Posterior cingulate gyrus (tissue), 11 donors: ENCODE data around the gene PLP2.

Experiments
- DNase-seq, 10 donors: peaks; one replicate each; pipeline versions ENCODE4 v3.0.0 to v3.0.0-alpha.2; 2020 to 2021; ENCODE audit warnings: mixed read lengths in 3 of 10
- intact Hi-C: fragments of 100-400 bp; cut with DNase I; formaldehyde crosslinking; loops from one replicate; pipeline ENCODE4 v1.15.1; 2023

The PLP2 gene

DNA sequence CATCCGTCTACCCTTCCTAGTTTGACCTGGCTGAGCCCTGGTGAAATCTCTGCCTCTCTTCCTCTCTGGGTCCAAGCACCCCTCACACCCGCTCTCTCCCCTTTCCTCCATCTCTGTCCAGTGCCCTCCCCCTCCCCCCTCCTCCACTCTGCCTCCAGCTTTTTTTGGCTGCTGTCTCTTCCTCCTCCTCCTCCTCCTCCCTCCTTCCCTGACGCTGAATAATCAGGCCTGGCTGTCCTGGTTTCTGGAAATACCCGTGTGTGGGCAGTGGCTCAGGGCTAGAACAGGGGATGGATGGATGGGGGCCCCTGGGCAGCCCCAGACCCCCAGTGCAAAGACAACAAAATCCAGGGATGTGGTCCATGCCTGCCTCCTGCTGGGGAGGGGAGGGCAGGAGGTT is 33.0 kb downstream of the PLP2 start:
- peak in 3 of 10 donors; percentile 41 to 89 (median 68) for DNase-seq
- intact Hi-C loops, result no loop called here

DNA sequence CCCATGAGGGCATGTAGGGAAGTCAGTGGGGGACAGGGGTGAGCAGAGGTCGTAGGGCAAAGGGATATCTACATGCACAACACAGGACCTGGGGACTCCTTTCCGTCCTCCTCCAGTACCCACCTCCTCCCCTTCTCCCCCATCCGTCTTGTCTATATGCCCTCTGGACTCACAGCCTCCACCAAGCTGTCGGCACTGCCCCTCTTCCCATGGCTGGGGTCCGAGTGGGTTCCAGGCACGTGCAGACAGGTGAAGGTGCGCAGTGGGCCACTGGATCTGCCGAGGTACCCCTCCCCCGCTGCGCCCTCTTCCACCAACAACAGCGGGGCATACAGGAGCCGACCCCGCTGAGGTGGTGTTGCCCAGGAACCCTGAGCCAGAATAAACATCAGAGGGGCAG is 33.7 kb downstream of the PLP2 start:
- intact Hi-C loops, result no loop called here

DNA sequence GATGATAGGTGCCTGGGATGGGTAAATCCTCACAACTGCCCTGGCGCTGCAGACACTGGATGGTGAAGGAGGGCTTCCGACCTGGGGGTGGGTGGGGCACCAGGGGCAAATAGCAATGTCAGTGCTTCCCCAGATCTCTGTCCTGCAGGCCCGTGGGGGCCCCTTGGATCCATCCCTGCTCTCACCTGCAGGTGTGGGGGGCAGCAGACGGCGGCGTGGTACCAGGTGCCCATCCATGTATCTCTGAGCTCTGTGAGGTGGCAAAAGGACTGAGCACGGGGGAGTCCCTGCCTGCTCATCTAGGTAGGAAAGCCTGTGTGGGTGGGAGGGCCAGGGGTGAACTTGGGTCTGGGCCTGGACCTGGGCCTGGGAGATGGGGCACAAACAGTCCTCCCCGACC is 34.8 kb downstream of the PLP2 start:
- peak in 1 of 10 donors; percentile 16 for DNase-seq
- intact Hi-C loops, result no loop called here

More for the DNA sequence above, 33.7 kb downstream of the PLP2 start:
- peak in 2 of 10 donors; percentile 45 to 66 for DNase-seq

DNA sequence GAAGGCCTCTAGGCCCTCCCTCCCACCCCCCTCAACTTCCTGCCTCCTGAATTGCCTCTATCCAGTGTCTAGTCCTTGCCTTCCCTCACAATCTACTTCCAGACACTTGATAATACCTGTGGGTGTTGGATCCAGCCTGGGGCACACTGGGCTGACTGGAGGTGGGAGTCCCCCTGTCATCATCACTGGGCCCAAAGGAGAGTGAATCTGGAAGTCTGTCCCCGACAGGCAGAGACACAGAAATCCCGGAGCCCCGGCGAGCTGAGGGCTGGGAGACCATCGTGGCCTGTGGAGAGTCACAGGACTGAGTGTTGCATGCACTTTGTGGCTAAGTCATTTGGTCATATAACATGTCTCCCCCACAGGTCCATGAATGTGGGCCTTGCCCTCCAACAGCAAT is 36.7 kb downstream of the PLP2 start:
- intact Hi-C loops, result no loop called here
- peak in 2 of 10 donors; percentile 54 to 66 for DNase-seq

DNA sequence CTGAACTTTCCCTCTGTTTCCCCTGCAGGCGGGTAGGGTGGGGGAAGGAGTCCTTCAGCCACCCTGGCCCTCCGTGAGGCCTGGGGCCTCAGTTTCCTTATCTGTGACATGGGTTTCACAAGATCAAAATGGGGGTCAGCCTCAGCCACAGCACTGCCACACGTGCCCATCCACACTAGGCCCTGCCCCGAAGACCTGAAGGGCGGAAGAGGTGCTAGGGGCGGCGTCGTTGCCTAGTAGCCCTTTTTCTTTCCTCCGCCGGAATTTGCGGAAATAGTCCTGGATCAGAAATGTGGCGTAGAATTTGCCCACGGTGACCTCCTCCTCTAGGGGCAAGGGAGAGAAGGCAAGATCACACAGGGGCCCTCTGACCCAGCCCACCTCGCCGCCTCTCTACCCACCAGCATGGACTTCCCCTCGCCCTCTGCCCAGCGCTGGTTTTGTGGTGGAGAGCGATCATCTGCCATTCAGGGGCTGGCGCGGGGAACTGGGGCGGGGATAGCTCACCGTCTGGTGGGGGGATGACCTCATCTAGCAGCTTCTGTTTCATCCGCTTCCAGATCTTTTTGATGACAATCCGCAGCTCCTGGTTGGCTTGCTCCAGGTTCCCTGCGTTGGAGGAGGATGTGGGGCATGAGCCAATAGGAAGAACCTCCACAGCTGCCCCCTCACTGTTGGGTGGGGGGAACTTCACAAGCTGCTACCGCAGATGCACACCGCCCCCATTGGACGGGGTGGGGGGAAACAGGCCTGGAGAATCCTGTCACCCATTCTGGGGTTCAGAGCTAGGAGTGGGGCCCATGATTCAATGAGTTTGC is 37.9 kb downstream of the PLP2 start:
- intact Hi-C loops, result no loop called here
- peak in 6 of 10 donors; percentile 40 to 90 (median 44) for DNase-seq

DNA sequence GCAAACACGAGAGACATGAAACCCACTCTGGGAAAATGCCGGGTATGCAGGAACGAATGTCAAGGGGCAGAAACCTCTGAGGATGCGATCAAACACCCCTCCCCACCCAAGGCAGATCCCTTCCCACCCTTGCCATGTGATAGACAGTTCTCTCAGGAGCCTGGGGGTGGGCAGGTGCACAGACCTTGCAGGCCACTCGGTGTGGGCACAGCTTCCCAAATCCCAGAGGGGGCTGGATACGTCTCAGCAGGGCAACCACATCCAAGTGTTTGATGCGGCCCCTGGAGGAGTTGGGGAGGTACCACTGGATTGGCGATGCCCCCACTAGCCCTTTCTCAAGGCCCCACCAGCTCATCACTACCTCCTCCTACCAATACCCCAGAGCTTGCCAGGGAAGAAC is 38.7 kb downstream of the PLP2 start:
- intact Hi-C loops, result no loop called here

DNA sequence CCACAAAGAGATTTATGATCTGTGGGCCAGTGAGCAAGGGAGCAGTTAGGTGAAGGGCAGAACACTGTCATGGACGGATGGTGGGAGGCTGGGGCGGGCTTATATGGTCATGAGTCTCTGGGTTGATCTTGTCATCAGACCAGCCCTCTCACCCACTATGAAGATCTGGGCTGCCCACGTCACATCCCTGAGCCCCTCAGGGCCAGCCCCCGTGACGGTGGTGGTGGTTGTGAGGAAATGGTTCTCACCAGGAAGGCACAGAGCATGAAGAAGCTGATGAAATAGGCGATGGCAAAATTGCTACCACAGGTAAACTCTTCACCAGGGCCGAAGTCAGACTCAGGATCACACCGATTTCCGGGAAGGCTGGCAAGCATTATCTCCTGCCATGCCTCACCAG is 39.4 kb downstream of the PLP2 start:
- intact Hi-C loops, result no loop called here
- peak in 1 of 10 donors; percentile 70 for DNase-seq

More for the DNA sequence above, 38.7 kb downstream of the PLP2 start:
- DNase-seq, result peak in 1 of 10 donors; percentile 52

DNA sequence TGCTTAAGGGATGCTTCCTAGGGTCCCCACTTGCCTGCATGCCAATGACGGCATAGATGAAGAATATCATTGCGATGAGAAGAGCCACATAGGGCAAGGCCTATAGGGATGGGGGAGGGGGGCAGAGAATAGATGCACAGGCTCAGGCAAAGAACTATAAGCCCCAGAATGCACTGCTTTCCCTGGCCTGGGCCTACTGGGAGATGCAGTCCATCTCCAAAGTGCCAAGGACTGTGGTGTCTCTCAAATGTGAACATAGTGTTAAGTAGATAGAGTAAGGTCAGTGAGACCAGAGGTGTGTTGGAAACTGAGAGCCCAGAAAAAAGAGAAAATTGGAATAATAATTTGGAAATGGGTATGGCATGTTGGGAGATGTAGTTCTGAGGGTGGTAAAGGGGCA is 40.5 kb downstream of the PLP2 start:
- DNase-seq, result no peak
- intact Hi-C loops, result no loop called here

DNA sequence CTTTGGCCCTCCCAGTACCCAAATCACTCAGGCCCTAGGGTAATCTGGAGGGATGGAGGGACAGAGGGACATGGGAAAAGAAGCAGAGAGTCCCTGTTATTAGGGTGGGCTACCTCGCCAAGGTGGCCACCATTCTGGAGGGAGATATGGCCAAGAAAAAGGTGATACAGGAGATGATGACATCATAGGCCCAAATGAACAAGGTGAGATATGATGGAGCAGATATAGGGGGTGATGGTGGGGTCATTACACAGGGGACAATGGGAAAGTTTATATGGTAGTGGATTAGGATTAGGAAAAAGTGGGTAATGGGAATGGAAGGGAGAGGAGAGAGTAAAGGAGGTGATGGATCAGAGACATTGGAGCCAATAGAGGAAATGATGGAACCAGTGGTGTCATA is 41.2 kb downstream of the PLP2 start:
- intact Hi-C loops, result no loop called here
- DNase-seq, result no peak

DNA sequence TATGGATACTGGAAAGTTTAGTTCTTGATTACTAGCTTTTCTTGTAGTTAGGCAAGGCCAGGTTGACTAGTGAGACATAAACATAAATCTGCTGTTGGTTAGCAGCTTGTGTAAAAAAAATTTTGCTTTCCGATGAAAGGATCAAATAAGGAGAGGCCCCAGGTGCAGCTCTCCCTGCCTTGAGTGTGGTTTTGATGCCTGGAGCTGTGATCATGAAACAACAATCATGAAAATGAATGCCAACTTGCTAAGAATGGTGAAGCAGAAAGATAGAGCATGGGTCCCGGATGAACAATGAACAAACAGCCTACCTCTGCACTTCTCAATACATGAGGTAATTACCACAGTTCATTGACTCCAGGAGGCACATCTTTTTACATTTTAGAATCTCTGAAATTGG is 42.7 kb downstream of the PLP2 start:
- no peak for DNase-seq
- intact Hi-C loops, result no loop called here

DNA sequence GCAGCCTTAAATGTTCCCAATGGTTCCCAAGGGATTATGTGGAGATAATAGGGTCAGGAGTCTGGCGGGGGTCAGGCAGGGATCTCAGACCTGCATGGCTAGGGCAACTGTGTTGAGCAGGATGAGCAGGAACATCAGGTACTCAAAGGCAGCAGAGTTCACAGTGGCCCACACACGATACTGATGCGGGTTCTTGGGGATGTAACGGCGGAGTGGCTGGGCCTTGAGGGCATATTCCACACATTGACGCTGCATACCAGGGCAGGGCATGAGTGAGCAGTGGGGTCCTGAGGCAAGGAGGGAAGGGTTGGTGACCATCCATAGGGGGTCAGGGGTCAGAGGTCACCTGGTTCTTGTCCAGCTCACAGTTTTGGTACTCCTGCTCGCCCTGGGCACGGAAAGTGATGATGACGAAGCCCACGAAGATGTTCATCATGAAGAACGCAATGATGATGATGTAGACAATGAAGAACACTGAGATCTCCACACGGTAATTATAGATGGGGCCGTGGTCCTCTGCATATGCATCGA is 43.4 kb downstream of the PLP2 start:
- intact Hi-C loops, result no loop called here

DNA sequence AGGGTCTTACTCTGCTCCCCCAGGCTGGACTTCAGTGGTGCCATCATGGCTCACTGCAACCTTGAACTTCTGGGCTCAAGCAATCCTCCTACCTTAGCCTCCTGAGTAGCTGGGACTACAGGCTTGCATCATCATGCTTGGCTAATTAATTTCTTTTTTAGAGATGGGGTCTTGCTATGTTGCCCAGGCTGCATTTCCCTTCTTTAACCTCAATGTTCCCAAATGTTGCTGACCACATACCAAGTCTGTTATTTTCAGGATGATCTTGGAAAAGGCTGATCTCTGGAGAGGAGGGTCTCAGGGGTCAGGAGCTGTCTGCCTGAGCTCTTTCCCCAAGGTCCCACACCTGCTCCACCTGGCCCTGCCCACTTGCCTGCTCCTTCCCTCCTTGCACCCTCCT is 48.4 kb downstream of the PLP2 start:
- intact Hi-C loops, result no loop called here

More for the DNA sequence above, 43.4 kb downstream of the PLP2 start:
- DNase-seq, result peak in 1 of 10 donors; percentile 38

DNA sequence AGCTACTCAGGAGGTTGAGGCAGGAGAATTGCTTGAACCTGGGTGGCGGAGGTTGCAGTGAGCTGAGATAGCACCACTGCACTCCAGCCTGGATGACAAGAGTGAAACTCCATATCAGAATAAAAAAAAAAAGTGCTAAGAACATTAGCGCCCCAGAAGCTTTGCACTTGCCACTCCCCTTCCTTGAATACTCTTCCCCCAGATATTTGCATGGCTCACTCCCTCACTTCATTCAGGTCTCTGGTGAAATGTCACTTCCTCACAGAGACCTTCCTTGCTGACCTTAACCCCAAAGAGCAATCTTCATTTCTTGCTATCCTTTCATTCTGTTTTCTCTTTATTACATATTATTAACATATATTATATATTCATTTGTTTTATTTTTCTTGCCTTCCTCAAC is 50.2 kb downstream of the PLP2 start:
- intact Hi-C loops, result no loop called here
- DNase-seq, result no peak

More for the DNA sequence above, 48.4 kb downstream of the PLP2 start:
- DNase-seq, result no peak
